VCaP (cell line): ENCODE results near the gene XRCC4.

Experiments
- H3K27ac ChIP-seq: fragments of 450-650 bp; 2 replicates; pipeline ENCODE4 v1.5.1; 2017
- TF ChIP-seq, protein P1 (sequence below): fragments of 450-650 bp; conservative IDR thresholded peaks from 2 replicates; pipeline ENCODE4 v1.5.1; 2017; ENCODE audit warnings: mild to moderate bottlenecking, moderate library complexity

XRCC4 gene

DNA sequence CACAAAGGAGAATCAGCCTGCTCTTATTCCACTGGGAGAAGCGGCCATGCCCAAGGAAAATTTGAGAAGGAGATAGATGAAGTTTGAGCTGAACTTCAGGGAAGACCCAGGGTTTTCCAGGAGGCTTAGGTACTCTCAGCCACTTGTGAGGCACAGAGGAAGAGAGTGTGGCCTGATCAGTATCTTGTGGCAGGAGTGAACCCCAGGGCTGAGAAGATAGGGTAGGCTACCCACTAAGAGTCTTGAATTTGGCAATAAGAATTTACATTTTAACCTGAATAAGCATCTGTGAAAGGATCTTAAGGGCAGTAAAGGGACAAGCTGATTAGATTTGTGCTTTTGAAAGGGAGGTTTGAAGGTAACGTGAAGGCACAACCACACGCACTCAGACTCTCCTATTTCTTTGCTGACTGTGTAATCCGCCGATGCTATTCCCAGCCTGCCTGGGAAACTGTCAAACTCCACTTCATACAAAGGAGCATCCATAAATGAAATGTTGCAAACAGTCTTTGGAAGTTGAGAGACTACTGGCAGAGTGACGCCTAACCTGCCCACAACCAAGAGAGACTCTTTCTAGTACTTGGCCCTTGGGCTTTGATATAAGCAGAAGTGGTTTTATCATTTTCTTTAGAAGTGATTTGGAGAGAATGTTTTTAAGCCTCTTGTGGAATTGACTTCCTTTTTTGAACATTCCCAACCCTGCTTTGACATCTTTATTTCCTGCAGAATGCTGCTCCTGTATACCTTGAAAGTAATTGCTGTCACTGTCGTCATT is 286.0 kb downstream of the XRCC4 start:
- TF ChIP-seq, protein P1, sequence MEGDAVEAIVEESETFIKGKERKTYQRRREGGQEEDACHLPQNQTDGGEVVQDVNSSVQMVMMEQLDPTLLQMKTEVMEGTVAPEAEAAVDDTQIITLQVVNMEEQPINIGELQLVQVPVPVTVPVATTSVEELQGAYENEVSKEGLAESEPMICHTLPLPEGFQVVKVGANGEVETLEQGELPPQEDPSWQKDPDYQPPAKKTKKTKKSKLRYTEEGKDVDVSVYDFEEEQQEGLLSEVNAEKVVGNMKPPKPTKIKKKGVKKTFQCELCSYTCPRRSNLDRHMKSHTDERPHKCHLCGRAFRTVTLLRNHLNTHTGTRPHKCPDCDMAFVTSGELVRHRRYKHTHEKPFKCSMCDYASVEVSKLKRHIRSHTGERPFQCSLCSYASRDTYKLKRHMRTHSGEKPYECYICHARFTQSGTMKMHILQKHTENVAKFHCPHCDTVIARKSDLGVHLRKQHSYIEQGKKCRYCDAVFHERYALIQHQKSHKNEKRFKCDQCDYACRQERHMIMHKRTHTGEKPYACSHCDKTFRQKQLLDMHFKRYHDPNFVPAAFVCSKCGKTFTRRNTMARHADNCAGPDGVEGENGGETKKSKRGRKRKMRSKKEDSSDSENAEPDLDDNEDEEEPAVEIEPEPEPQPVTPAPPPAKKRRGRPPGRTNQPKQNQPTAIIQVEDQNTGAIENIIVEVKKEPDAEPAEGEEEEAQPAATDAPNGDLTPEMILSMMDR = no peak
- no peak overlapping the region for H3K27ac ChIP-seq

DNA sequence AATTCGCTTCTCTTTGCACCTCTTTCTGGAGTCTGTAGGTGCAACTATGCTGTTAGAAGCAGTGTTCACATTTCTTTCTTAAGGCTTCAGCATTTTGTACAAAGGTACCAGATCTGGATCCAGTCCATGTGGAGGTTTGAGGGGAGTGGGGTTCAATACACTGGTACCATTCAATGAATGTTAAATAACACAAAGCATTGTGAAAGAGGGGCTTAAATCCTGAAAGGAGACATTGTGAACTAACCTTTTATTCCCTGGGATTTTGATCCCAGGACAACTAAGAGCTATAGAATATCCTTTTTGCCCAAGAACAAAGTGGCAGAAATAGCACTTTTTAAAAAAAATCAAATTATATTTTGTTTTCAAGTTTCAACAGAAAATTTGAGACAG is 286.5 kb downstream of the XRCC4 start:
- TF ChIP-seq, protein P1 = no peak
- H3K27ac ChIP-seq = no peak overlapping the region

DNA sequence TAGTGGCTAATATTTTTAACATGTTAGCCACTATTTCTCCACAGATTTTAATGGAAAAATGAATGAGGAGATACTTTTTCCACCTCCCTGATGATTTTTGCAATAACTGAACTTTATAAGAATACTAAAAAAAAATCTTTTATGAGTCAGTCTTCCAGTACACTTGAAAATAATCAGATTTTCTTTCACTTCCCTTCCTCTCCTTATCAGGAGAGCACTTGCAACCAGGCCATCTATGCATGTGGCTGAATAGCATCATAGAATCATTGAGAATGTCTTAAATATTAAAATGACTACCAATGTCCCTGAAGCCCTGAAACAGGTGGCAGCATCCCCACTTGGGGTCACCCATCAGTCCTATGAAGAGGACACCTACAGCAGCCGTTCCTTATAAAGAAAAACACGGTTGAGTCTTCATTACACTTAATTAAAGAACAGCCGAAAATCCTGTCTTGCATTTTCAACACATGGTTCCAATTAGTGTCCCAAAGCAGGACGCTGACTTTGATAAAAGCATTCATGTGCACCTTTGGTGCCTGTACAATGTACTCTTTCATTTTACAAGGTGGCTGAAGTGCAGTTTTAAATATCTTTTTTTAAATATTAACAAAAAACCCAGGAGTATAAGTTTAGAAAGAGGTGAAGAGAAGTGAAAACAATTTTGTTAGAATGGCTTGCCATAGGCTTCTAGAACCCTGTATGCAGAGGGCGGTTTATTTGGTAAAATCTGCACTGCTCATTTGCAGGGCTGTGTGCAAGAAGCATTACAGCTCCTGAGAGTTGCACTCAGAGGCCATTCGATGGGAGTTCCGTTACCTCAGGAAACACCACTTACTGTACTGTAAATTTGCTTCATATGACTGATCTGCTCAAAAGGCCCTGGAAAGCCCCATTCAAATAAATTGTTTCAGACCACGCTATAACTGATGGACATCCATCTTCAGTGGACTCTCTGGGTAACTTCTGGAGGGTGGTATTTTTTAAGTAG is 287.3 kb downstream of the XRCC4 start:
- no peak overlapping the region for H3K27ac ChIP-seq
- TF ChIP-seq, protein P1 = no peak

DNA sequence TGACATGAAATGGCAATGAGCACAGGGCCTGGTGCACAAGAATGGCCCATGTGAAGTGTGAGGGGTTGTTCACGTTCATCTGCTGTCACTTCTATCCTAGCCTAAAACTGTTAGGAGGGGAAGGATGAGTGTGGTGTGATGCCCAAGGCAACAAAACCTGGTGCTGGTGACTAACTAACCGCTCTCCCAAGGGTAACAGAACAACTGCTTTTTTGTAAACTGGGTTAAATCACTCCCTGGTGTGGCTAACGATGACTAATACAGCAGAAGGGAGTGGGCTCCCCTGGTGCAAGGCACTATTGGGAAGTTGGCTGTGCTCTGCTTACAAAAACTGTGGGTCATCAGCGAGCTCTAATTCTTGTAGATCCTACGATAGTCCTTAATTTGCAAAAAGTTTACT is 291.0 kb downstream of the XRCC4 start:
- TF ChIP-seq, protein P1 = no peak
- no peak overlapping the region for H3K27ac ChIP-seq

DNA sequence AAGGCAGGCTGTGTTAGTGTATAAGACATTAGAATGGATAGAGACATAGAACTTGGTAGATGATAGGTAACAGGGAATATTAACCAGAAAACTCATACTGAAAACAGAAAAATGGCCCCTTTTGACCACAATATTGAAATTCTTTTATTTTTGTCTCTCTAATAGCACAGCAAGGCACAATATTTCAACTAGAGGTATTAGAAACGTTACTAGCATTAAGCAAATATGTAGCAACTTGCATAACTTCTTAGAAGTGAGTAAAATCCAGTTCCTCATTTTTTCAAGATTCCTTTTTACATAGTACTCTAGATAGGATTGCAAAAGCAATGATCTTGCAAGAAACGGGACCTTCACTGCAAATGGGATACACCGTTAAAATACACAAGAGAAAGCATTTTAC is 291.5 kb downstream of the XRCC4 start:
- TF ChIP-seq, protein P1 = no peak
- H3K27ac ChIP-seq = no peak overlapping the region

DNA sequence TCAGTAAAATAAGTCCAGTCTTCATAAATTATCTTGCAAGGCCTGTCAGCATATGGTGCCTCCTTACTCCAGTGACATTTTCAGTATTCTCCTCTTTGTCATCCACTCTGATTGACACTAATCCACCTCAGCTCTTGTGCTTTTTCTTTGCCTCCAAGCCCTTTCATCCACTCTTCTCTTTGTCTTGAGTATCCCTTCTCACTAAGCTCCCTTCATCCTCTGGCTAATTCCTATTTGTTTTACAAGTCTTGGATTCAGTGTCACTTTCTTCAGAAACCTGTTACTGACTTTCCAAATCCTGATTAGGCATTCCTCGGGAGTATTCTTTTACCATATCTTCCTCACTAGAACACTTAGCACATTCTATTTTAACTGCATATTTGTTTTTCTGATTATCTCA is 293.6 kb downstream of the XRCC4 start:
- TF ChIP-seq, protein P1 = no peak
- H3K27ac ChIP-seq = no peak overlapping the region

DNA sequence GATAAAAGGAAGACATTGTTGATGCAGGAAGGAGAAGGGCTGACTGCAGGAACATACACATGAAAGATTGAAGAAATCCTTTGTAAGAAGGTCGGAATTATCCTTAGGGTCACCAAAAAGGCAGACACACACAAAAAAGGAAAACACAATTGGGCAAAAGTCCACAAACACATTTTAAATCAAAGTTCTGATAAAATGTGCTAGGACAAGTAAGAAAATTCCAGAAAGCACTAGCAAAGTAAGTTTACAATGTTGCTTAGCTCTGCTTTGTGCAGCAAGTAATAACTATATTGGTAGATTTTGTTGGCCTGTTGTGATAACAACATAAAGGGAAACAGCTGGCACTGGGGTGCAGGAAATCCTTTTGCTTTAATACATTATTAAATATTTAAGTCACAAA is 294.4 kb downstream of the XRCC4 start:
- TF ChIP-seq, protein P1 = no peak
- H3K27ac ChIP-seq = no peak overlapping the region
